GM23338 (cell line): Measurements from ENCODE around the gene S100A5. TPM values are rescaled to one million over a fixed set of nuclear protein-coding genes. Genes with fewer than 3 reads are reported as not detected.

Experiments
- ATAC-seq: fragments of 200-7000 bp; cut with Tn5 transposase; 3 replicates; pipeline ENCODE4 v1.9.1; 2020
- DNase-seq: peaks from one replicate; pipeline ENCODE4 v3.0.0-alpha.2; 2015; ENCODE audit warnings: low spot score
- H2AFZ ChIP-seq: fragments of 200-600 bp; sonication (generic); 2 replicates; pipeline ENCODE4 v1.8.0; 2016; ENCODE audit warnings: antibody characterized with exemption, mild to moderate bottlenecking, moderate library complexity
- H3F3A ChIP-seq: fragments of 200-600 bp; sonication (generic); replicated peaks from 2 replicates; pipeline ENCODE4 v1.8.0; 2017; ENCODE audit warnings: antibody characterized with exemption, mixed run types, low read depth
- H3K27ac ChIP-seq: fragments of 200-600 bp; sonication (generic); 2 replicates; pipeline ENCODE4 v1.6.1; 2016; ENCODE audit warnings: low read depth
- H3K27me3 ChIP-seq: fragments of 200-600 bp; sonication (generic); 2 replicates; pipeline ENCODE4 v1.8.0; 2016; ENCODE audit warnings: mild to moderate bottlenecking, mixed run types, moderate library complexity; ENCODE audit not compliant: insufficient read depth
- H3K36me3 ChIP-seq: fragments of 200-600 bp; sonication (generic); 2 replicates; pipeline ENCODE4 v1.8.0; 2016; ENCODE audit warnings: mild to moderate bottlenecking; ENCODE audit not compliant: insufficient read depth
- H3K4me1 ChIP-seq: fragments of 200-600 bp; sonication (generic); 2 replicates; pipeline ENCODE4 v1.8.0; 2016; ENCODE audit warnings: mild to moderate bottlenecking, moderate library complexity; ENCODE audit not compliant: insufficient read depth
- H3K4me2 ChIP-seq: fragments of 200-600 bp; sonication (generic); 2 replicates; pipeline ENCODE4 v1.7.1; 2017; ENCODE audit warnings: mixed run types
- H3K4me3 ChIP-seq: fragments of 200-600 bp; sonication (generic); 2 replicates; pipeline ENCODE4 v1.6.1; 2016; ENCODE audit warnings: mixed run types
- H3K79me2 ChIP-seq: fragments of 200-600 bp; sonication (generic); replicated peaks from 2 replicates; pipeline ENCODE4 v1.8.0; 2017; ENCODE audit warnings: mild to moderate bottlenecking; ENCODE audit not compliant: insufficient read depth
- H3K9me2 ChIP-seq: fragments of 200-600 bp; sonication (generic); 2 replicates; pipeline ENCODE4 v1.8.0; 2017; ENCODE audit not compliant: insufficient read depth
- H4K20me1 ChIP-seq: fragments of 200-600 bp; sonication (generic); replicated peaks from 2 replicates; pipeline ENCODE4 v1.8.0; 2017; ENCODE audit warnings: mild to moderate bottlenecking; ENCODE audit not compliant: insufficient read depth
- H3K27ac Mint-ChIP-seq: 2 replicates; pipeline ENCODE4 v1.8.0; 2020; ENCODE audit warnings: inconsistent platforms, mild to moderate bottlenecking, moderate library complexity, mixed read lengths
- H3K27me3 Mint-ChIP-seq: 3 replicates; pipeline ENCODE4 v1.8.0; 2022; ENCODE audit warnings: low read depth, mild to moderate bottlenecking, moderate library complexity, mixed read lengths, inconsistent platforms; ENCODE audit not compliant: insufficient read depth, poor library complexity
- H3K36me3 Mint-ChIP-seq: 3 replicates; pipeline ENCODE4 v1.8.0; 2021; ENCODE audit warnings: low read depth, mild to moderate bottlenecking, inconsistent platforms, moderate library complexity, mixed read lengths
- H3K4me1 Mint-ChIP-seq: 3 replicates; pipeline ENCODE4 v1.8.0; 2020; ENCODE audit warnings: mild to moderate bottlenecking, inconsistent platforms, mixed read lengths
- H3K4me3 Mint-ChIP-seq: 3 replicates; pipeline ENCODE4 v1.8.0; 2021; ENCODE audit warnings: moderate library complexity, mild to moderate bottlenecking, inconsistent platforms, mixed read lengths
- H3K9me3 Mint-ChIP-seq: 3 replicates; pipeline ENCODE4 v1.8.0; 2020; ENCODE audit warnings: moderate library complexity, mild to moderate bottlenecking, inconsistent platforms, mixed read lengths
- CREB1 ChIP-seq: fragments of 250-450 bp; sonication (Bioruptor Pico); IDR thresholded peaks from 2 replicates; pipeline ENCODE4 v1.5.0; 2020; ENCODE audit warnings: low read depth, mild to moderate bottlenecking, moderate library complexity
- CTCF ChIP-seq, 2 experiments: fragments of 200-600 bp in 1 of 2; sonication (generic) in 1 of 2; conservative IDR thresholded peaks; 2 replicates each; pipeline versions ENCODE4 v1.5.1 to v1.6.1; 2016 to 2017; ENCODE audit warnings: antibody characterized with exemption in 2 of 2, low read depth in 2 of 2, mild to moderate bottlenecking in 2 of 2, moderate library complexity in 1 of 2
- ETS1 ChIP-seq: IDR thresholded peaks from 2 replicates; pipeline ENCODE4 v1.6.1; 2016; ENCODE audit warnings: antibody characterized with exemption
- EZH2phosphoT487 ChIP-seq: fragments of 200-600 bp; sonication (generic); IDR thresholded peaks from one replicate; pipeline ENCODE4 v1.8.1; 2018; ENCODE audit warnings: antibody characterized with exemption; ENCODE audit not compliant: unreplicated experiment
- NANOG ChIP-seq: IDR thresholded peaks from 2 replicates; pipeline ENCODE4 v1.6.1; 2016; ENCODE audit warnings: antibody characterized with exemption, borderline replicate concordance
- POLR2AphosphoS5 ChIP-seq: IDR thresholded peaks from 2 replicates; pipeline ENCODE4 v1.6.1; 2016; ENCODE audit warnings: antibody characterized with exemption, low read depth
- ZNF114 ChIP-seq: fragments of 250-450 bp; sonication (Bioruptor Pico); IDR thresholded peaks from 2 replicates; pipeline ENCODE4 v1.5.0; 2020; ENCODE audit warnings: mild to moderate bottlenecking, moderate library complexity
- ZNF331 ChIP-seq: fragments of 250-450 bp; sonication (Bioruptor Pico); IDR thresholded peaks from 2 replicates; pipeline ENCODE4 v1.5.0; 2020; ENCODE audit warnings: low read depth, mild to moderate bottlenecking, moderate library complexity
- ZNF462 ChIP-seq: fragments of 250-450 bp; sonication (Bioruptor Pico); IDR thresholded peaks from 2 replicates; pipeline ENCODE4 v1.5.0; 2020; ENCODE audit warnings: mild to moderate bottlenecking, moderate library complexity
- polyA plus RNA-seq: library from polyadenylated mRNA; unstranded; fragments of >200 nt; fragmentation: Nextera tagmentation; extraction: Ambion mirVana; gene quantifications from 2 replicates; pipeline ENCODE4 v1.2.1, GENCODE V29; 2016
- total RNA-seq: library from RNA; depleted of rRNA; stranded (reverse); fragments of >200 nt; shearing (Covaris generic); gene quantifications from 2 replicates; pipeline ENCODE4 v1.2.3, GENCODE V29; 2014

Gene S100A5
- total and polyA plus RNA-seq, 2 experiments from 2014 or later: 0.47 TPM; not detected in 1

- Mint-ChIP-seq H3K9me3 (no peaks in the 10 kb centered on the region), H3K36me3 (no peaks in the 10 kb centered on the region), H3K4me3 (no peak overlapping the region), H3K27me3 (peaks cover 17% of the 10 kb centered on the region), H3K4me1 (peaks cover 33% of the 10 kb centered on the region), H3K27ac (no peak overlapping the region)
- Histone ChIP-seq H3K79me2 (no peaks in the 10 kb centered on the region), H3K27ac (no peak overlapping the region), H4K20me1 (no peaks in the 10 kb centered on the region), H3F3A (peaks cover 6% of the 10 kb centered on the region; the same call in 1 of the 2 replicates), H3K4me3 (no peak overlapping the region), H2AFZ (no peak overlapping the region), H3K27me3 (no peaks in the 10 kb centered on the region), H3K36me3 (no peaks in the 10 kb centered on the region), H3K4me2 (no peak overlapping the region), H3K9me2 (no peaks in the 10 kb centered on the region), H3K4me1 (peaks cover 18% of the 10 kb centered on the region)
- ATAC-seq (no peak), DNase-seq (no peak)
- TF ChIP-seq POLR2AphosphoS5 (no peak), ETS1 (no peak), EZH2phosphoT487 (no peak), CTCF (conservative IDR thresholded peaks at IDR 0.05; ENCODE audit: low read depth in 2 of 2) (no peak), ZNF331 (no peak), NANOG (no peak), ZNF462 (CRISPR knock-in tag) (no peak), CREB1 (CRISPR knock-in tag) (no peak), ZNF114 (no peak)
Measured at GRCh38 chr1:153563991-153564390, 23.3 kb upstream of the S100A5 start.
